Anterior cingulate cortex (tissue), 58 donors: Measurements from ENCODE around the gene TCEANC2.

Experiments
- DNase-seq, 58 donors: peaks; one replicate each; lab custom pipeline; 2025; lab: John Stamatoyannopoulos, UW

Gene TCEANC2

GRCh38 chr1:54127594-54128300, 74.3 kb downstream of the TCEANC2 start:
- DNase-seq, result no peak

- no peak for DNase-seq
Measured at GRCh38 chr1:54129858-54130257, 76.5 kb downstream of the TCEANC2 start.

DNA sequence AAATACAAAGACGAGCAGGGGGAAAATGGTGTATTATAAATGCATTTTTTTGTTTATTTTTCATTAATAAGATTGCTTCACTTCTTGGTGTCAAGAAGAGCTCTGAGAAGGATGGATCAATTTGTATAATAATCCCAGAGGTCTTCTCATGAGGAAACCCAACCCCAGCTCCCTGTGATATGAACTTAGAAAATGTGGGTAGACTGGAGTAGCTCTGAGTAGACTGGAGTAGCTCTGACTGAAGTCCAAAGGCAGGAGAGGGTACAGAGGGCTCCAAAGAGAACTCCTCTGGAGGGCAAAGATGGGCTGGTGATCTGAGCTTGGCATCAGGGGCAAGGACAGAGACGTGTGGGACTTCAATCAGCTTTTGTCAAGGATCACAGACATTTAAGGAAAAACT, 78.0 kb downstream of the TCEANC2 start:
- DNase-seq, result no peak

GRCh38 chr1:54132495-54132894, 79.1 kb downstream of the TCEANC2 start:
- DNase-seq, result no peak

- DNase-seq, result no peak
Measured at GRCh38 chr1:54134295-54134694, 80.9 kb downstream of the TCEANC2 start.

DNA sequence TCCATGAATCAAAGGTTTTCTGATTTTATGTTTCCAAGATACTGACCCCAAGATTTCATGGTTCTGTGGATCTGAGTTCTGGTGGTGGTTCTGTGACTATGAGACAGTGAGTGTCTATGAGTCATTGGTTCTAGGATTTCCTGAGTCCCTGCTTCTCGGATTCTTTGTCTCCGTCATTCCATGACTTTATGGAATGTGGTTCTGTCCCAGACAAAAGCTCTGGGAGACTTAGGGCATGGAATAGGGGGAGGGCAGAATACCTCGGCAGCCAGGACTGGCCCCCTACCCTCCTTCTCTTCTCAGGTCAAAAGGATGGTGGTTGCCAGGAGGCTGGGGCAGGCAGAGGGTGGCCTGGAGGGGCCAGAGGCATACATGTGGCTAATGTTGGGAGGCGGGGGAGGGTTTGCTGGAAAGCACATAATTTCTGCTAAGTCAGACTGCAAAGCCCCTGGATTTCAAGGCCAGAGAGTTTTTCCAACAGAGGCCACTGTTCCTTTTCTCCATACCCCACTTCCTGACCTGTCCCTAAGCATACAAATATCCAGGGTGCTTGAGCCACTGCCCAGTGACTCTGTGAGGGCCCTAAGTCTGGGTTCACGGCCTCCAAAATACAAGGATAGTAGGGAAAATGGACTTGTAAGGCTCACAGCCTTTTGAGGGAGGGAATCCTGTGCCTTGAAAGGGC, 82.2 kb downstream of the TCEANC2 start:
- DNase-seq, result no peak

- no peak for DNase-seq
Measured at GRCh38 chr1:54136269-54136896, 83.0 kb downstream of the TCEANC2 start.

GRCh38 chr1:54136963-54137533, 83.6 kb downstream of the TCEANC2 start:
- no peak for DNase-seq

GRCh38 chr1:54137534-54138061, 84.2 kb downstream of the TCEANC2 start:
- no peak for DNase-seq

DNA sequence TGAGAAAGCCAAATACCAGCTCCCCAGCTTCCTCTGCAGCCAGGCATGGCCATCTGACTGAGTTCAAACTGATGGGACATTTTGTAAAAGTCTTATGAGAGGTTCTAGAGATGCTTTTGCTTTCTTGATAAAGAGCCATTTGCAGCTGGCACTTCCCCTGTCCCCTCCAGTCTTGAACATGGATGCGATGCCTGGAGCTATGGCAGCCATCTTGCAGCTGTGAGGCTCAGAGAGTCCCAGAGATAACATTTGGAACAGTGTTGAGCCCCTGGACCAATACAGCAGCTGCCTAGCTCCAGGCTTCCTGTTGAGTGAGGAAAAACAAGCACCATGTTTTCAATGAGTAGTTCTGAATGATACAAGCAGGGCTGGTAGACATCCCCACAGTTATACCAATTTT, 85.6 kb downstream of the TCEANC2 start:
- no peak for DNase-seq

DNA sequence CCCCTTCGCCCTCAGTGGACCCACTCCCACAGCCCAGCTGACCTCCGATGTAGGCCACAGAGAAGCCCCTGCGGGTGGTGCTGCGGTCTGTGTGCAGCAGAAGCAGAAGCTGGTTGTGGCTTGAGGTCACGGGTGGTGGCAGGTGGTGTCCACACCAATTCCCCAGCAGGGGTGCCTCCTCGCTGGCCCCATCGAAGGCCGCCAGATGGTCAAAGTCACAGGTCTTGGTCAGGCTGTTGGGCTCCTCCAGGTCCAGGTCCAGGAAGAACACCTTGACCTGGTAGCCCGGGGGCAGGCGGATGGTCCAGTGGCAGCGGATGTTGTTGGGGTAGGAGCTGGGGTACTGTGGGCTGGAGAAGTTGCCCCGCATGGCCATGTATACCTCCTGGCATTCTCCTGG, 86.3 kb downstream of the TCEANC2 start:
- DNase-seq, result no peak

GRCh38 chr1:54142146-54142900, 88.9 kb downstream of the TCEANC2 start:
- DNase-seq, result no peak

DNA sequence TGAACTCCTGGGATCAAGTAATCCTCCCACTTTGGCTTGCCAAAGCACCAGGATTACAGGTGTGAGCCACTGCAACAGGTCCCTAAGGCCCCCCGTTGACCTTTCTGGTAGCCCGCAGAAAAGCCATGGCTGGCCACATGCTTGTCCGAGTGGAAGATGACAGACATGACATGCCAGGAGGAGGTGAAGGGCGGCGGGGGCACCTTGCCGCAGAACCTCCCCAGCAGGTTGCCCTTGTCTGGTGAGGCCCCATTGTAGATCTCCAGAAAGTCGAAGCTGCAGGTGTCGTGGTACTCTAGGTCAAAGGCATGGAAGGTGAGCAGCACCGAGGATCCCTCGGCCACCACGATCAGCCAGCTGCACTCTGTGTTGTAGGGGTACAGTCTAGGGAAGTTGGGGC, 91.0 kb downstream of the TCEANC2 start:
- no peak for DNase-seq

- no peak for DNase-seq
Measured at GRCh38 chr1:54149734-54150133, 96.3 kb downstream of the TCEANC2 start.

- DNase-seq, result no peak
Measured at GRCh38 chr1:54151013-54151412, 97.6 kb downstream of the TCEANC2 start.

DNA sequence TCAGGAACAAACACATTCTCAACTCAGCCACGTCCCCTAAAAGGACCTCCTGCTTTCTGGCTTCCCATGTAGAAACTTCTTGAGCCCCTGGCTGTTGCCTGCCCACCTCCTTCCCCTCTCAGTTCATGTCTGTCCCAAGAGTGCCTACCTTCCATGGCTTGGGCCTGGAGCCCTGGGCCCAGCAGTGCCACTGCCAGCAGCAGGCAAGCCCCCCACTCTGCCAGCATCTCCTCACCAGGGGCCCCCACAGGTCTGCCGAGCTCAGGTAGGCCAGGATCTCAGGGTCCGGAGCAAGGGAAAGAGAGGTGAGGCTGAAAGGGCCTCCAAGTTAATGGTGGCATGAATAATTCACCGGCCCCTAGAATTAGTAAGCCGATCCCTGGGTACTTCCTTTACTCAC, 99.3 kb downstream of the TCEANC2 start, which contains the start of gene CDCP2:
CDCP2 (minus strand) TSS at position 305 of the 400 bp plus-strand sequence; CDS start at position 227, 78 bp downstream.
- no peak for DNase-seq

- DNase-seq, result peak in 3 of 58 donors; percentile 9 to 14 (median 11)
Measured at GRCh38 chr1:54153535-54154439, 100.4 kb downstream of the TCEANC2 start.
